Caki2 (cell line): Measurements from ENCODE around the gene PROSER3. TPM values are rescaled to one million over a fixed set of nuclear protein-coding genes. Genes with fewer than 3 reads are reported as not detected.
A peak's percentile ranks its signal among the peaks of the same experiment; 100 is the strongest.

Experiments used
- DNase-seq: peaks from one replicate; pipeline ENCODE4 v3.0.0-alpha.2; 2015; ENCODE audit warnings: low read depth
- in situ Hi-C: cut with HindIII; loops from 2 replicates; pipeline ENCODE4 v1.10.0; 2016; ENCODE audit warnings: low sequenced_read_pairs, low pct_unique_long_range_greater_than_20kb, mixed read lengths
- total RNA-seq: library from RNA; depleted of rRNA; stranded (reverse); fragments of >200 nt; shearing (Covaris generic); gene quantifications from 2 replicates; pipeline ENCODE4 v1.2.3, GENCODE V29; 2014; ENCODE audit warnings: low replicate concordance

PROSER3 gene
- total RNA-seq, 1 experiment from 2014 or later, result 8.0 TPM

DNA sequence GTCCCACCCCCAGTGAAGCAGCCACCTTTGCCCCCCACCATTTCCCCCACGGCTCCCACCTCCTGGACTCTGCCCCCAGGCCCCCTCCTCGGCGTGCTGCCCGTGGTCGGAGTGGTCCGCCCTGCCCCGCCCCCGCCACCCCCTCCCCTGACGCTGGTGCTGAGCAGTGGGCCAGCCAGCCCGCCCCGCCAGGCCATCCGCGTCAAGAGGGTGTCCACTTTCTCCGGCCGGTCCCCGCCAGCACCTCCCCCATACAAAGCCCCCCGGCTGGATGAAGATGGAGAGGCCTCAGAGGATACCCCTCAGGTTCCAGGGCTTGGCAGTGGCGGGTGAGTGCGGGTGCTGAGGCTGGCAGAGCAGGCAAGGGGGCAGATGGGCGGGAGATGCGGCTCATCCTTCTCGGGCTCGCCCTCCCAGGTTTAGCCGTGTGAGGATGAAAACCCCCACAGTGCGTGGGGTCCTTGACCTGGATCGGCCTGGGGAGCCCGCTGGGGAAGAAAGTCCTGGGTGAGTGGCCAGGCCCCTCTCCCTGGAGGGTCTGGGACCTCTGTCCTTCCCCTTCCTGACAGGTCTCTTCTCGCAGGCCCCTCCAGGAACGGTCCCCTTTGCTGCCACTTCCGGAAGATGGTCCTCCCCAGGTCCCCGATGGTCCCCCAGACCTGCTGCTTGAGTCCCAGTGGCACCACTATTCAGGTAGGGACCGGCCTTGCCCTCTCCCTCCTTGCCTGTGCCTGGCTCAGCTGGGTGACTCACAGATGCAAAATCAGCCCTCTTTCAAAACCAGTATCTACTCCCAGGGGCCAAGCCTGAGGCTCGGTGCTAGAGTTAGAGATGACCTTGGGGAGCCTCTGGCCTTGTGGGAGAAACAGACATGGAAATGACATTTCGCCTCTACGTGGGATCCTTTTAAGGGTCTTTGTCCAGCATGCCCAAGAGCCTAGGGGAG is 24.5 kb upstream of the PROSER3 start:
- in situ Hi-C loops, result no loop called here
- no peak for DNase-seq

DNA sequence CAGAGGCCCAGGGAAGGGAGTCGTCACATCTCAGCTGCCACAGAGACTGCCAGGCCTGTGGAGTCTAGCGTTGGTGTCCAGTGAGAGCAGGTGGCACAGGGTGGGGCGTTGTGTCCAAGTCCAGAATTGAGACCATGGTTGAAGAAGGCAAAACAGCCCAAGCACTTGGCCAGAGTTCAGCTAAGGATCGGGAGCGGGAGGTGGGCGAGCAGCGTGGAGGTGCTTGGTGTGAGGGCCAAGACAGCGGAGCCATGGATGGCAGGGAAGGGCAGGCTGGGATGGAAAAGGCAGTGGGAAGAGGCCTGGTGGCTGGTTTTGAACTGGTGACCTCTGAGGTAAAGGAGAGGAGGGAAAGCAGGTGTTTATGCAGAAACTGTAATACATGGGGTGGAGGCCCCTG is 23.7 kb upstream of the PROSER3 start:
- no peak for DNase-seq
- in situ Hi-C loops, result no loop called here

DNA sequence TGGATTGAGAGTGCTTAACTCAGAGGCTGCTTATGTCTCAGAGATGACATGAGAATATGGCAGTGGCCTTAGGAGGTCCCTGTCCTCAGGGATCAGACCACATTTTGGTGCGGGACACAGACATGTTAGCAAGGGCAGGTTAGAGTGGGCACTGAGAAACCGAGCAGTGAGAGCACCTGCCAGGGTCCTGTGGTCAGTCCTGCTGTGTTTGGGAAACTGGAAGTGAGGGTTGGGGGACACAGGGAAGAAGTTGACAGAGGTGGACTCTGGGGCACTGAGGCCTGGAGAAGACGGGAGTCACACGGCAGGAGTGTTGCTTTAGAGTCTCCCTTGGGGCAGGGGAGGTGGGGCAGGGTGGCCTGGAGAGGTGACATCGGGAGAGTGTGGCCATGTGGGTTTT is 23.1 kb upstream of the PROSER3 start:
- in situ Hi-C loops, result no loop called here
- no peak for DNase-seq

DNA sequence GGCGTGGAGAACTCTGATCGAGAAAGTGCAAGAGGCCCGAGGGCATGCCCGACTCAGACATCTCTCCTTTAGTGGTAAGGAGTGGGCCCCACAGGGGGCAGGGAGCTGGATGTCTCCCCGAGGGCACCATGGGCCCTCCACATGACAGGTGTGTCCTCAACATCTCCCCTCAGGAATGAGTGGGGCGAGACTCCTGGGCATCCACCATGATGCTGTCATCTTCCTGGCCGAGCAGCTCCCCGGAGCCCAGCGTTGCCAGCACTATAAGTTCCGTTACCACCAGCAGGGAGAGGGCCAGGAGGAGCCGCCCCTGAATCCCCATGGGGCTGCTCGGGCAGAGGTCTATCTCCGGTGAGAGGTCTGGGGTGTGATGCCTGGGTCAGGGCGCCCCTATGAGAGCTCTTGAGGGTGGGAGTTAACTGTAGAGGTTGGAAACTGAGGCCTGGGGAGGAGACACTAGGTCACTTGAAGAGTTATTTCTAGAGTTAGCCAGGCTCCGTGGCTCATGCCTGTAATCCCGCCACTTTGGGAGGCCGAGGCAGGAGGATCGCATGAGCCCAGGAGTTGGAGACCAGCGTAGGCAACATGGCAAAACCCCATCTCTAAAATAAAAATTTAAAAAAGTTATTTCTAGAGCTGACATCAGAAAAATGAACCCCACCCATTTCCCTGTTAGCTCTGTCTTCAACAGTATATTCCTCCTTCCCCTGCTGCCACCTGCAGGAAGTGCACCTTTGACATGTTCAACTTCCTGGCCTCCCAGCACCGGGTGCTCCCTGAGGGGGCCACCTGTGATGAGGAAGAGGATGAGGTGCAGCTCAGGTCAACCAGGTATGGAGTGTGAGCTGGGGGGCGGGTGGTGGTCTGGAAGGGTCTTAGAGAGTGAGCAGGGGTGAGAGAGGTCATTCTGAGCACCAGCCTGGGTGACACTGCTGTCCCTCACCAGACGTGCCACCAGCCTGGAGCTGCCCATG is 20.8 kb upstream of the PROSER3 start:
- no peak for DNase-seq
- in situ Hi-C loops, result no loop called here

DNA sequence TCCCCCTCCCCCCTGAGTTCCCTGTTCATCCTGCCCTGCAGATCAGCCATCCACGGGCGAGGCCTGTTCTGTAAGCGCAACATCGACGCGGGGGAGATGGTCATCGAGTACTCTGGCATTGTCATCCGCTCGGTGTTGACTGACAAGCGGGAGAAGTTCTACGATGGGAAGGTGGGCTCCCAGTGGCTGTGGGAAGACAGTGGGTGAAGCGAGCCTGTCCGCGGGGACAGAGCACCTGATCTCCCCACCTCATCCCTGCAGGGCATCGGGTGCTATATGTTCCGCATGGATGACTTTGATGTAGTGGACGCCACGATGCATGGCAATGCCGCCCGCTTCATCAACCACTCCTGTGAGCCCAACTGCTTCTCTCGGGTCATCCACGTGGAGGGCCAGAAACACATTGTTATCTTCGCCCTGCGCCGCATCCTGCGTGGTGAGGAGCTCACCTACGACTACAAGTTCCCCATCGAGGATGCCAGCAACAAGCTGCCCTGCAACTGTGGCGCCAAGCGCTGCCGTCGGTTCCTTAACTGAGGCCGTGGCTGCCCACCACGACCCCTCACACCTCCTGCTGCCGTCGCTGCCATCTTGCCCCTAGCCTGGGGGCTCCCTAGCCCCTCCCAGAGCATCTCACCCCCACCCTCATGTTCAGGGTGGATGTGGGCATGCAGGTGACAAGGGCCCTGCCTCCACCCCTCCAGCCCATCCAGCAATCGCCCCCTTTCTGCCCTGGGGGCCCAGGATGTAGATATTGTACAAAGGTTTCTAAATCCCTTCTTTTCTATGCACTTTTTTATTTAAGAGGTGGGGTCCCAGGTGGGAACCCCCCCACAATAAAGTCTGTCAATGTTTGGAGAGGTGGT is 19.7 kb upstream of the PROSER3 start:
- DNase-seq, result no peak
- in situ Hi-C loops, result no loop called here

DNA sequence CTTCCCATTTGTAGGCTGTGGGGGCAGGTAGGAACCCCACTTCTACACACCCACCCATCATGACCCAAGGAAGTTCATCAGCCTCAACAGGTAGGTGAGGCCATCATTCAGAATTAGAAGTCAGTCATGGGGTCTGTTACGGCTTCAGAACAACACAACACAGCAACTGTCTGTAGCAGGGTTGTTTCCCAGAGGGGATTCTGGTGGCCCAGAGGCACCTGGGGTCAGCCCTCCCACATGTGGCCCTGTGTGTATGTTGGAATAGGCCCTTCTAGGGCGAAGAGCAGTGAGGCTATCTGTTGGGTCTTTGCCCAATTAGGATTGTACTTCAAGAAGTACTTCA is 19.1 kb upstream of the PROSER3 start:
- in situ Hi-C loops, result no loop called here
- no peak for DNase-seq

DNA sequence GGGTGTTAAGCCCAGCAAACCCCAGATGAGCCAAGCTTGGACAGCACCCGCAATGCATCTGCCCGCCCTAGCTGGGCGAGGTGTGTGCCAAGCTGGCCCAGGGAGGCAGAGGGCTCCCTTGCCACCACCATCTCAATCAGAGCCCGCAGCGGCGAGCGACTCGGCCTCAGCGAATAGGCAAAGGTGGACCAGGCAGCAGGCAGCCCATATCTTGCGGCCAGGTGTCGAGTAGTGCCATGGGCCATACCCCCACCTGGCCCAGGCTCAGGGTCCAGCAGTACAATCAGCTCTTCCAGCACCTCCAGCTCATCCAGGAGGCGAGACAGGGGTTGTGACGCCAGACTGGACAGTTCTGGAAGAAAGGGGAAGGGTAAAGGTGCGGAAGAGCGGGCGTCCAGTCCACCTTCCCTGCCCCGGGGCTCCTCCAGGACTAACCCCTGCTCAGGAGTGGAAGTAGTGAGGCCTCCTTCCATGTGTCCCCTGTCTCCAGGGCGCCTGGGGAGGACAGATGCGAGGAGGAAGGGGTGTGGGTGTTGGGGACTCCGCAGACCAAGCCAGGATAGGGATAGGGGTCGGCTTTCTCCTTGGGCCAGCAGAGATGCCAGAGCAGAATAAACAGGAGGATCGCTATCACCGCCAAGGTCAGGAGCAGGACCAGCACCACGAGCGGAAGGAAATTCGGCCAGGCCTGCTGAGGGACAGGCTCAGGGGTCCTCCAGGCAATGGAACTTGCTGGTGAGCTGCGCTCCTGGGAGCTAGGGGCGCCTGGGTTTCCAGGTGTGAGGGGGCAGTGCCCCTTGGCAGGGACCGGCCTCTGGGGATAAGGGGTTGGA is 18.5 kb upstream of the PROSER3 start:
- DNase-seq, result no peak
- in situ Hi-C loops, result no loop called here

DNA sequence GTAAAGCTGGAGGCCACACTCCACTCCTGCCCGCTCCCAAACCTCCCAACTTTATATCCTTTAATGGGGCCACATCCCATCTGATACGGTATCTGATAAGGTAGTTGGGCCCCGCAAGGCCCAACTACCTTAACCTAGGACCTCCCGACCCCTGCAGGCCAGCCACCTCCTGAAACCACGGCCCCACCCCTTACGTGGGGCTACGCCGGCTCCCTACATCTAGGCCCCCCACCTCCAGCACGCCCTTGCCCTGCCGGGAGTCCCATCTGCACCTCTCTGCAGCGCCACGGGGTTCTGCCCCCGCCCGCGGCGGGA is 17.9 kb upstream of the PROSER3 start:
- in situ Hi-C loops, result no loop called here
- no peak for DNase-seq

DNA sequence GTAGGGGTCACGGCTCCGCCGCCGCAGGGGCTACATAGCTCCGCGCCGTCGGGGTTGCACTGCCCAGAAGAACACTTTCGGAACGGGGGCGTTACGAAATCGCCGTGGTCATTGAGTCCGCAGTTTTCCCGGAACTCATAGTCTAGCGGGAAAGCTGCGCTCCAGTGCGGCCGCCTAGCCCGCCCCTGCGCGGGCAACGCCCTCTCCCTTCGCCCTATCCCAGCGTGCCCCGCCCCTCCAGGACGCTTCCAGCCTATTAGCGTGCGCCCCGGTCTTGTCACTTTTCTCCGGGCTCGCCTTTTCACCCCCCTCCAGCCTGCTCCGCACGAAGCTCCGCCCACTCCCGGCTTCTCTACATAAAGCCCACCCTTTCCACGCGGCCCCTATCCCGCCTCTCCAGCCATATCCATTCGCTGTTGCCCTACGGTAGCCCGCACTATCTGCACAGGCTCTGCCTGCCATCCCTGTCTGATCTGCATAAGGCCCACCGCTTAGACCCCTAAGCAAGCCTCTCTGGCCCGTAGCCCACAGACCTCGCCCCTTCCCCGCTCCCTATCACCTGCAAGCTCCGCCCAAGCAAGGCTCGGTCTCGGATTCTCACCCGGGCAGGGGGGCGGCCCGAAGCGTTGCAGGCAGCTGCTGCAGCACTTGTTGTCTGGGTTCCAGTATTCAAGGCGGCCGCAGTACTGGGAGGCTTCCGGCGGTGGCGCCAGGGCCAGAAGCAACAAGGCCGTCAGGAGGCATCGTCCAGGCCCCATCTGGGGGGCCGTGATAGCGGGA is 17.4 kb upstream of the PROSER3 start:
- in situ Hi-C loops, result no loop called here
- DNase-seq, result peak; percentile 98

DNA sequence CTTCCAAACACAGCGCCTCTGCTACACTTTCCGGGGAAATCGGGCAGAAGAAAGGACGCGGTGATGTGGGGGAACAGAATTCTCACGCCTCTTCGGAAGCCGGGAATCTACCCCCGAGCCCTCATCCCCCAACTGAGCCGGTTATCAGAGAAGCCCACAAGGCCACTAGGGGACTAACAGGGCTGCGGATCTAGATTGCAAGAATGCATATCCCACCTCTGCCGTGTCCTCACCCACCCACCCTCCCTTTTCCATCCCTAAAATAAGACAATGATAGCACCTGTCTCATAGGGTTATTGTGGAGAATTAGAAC is 16.8 kb upstream of the PROSER3 start:
- DNase-seq, result no peak
- in situ Hi-C loops, result no loop called here

DNA sequence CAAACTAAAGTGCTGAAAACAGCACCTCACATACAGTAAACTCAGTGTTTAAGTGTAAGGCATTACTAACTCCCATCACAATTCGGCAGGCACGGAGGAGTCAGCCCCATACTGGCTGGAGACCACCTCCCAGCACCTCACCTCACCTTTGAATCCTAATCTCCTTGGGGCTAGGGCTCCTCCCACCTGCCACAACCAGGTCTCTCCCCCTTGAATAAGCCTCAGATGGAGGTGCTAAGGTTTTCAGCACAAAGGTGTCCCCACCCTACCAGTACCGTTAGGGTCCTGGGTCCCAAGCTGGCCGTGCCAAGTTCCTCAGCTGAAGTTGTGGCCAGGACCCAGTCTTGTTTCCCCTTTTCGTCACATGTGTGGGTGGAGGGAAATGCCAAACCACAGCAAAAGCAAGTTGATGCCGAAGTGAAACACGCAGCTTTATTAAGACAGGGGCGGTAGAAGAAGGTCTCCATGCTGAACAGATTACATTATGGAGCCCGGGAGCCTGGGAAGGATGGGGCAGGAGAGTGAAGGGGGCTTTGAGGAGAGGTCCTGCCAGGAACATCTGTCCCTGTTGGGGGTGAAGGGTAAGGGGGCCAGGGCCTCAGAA is 15.8 kb upstream of the PROSER3 start, which contains the start of gene IGFLR1:
IGFLR1 (minus strand) TSS at position 332 of the 604 bp plus-strand sequence. CDS start 1,272 bp downstream, outside the sequence.
- in situ Hi-C loops, result no loop called here
- no peak for DNase-seq

DNA sequence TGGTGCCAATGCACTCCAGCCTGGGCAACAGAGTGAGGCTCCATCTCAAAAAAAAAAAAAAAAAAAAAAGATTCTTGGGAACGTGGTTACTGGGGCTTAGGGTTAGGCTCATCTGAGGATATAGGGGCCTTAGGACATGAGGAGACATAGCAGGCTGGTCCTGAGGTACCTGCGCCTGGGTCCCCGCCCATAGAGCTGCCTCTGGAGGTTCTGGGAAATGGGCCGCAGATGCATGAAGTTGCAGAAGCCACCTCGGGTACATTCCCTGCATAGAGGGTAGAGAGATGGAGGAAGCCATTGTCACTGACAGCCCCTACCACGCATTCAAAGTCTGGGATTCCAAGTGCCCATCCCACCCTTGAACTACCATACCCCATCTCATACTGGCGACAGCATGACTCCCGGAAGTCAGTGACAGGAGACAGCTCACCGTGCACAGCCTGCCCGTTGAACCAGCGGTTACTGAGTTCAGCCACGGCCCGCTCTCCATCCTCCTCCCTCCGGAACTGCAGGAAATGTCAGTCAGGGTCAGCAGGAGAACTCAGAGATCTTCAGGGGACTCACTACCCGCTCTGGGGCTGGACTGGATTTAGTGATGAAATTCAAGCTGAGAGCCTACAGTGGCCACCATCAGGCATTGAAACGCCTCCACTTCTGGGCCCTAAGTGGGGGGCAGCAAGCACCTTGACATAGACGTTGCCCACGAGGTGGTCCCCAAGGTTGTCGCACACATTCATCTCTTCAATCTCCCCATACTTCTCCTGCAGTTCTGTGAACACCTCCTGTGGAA is 14.1 kb upstream of the PROSER3 start:
- in situ Hi-C loops, result no loop called here
- no peak for DNase-seq

DNA sequence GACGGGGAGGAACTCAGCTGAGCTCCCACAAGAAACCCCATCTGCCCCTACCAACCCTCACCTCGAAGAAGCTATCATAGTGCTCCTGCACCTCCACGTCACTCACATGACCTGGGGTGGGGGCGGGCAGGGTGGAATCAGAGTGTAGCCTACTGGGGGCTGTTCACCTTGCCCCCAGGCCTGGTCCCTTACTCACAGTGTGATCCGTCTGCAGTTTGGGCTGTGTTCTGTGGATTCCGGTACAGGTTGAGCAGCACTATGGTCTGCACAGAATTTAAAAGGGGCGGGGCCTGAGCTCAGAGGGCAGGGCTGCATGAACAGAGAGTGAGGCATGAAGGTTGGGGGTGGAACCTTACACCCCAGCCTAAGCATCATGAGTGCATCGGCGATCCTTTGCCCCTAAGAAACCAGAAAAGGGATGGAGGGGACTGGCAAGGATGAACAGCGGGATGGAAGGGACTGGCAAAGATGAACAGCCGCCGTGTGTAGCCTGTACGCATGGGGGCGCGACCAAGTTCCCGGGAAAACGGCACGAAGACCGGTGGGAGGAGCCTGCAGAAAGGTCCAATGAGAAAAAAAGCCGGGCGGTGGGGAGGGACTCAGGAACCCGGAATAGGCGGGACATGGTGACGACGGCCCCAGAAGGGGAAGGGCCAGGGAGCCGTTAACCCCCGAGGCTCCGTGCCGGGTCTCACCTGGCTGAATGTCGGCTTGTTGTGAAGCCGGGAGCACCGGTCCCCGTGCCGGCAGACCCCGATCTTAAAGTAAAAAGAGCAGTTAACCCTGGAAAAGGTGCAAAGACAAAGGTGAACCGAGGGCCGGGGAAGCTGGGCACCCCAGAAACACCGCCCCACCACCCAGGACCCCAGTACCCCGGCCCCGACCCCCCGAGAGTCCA is 13.3 kb upstream of the PROSER3 start:
- DNase-seq, result peak; percentile 97
- in situ Hi-C loops, result no loop called here

DNA sequence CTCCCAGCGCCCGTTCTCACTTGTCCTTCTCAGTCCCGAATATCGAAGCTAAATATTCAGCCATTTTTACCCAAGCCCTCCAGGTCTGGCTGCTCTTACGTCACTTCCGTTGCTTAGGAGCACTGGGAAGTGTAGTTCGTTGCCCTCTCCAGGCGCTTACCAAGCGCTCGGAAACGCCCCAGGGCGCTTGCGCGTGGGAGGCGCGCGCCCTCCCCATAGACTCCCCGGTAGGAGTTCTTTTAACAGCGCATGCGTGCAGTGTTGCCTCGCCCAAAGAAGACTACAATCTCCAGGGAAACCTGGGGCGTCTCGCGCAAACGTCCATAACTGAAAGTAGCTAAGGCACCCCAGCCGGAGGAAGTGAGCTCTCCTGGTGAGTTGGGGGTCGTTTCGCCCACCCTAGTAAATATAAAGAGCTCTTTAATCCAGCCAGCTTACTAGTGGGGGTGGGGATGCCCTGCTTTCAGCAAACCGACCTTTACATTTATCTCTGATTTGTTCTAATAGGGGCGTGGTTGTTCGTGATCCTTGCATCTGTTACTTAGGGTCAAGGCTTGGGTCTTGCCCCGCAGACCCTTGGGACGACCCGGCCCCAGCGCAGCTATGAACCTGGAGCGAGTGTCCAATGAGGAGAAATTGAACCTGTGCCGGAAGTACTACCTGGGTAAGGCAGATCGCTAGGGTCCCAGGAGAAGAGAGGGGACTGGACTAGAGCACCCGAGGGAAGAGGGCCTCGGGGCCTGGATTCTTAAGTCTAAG is 12.5 kb upstream of the PROSER3 start, which contains the start of the genes PSENEN and U2AF1L4:
PSENEN (plus strand) TSS at position 324 of the 759 bp plus-strand sequence; CDS start at position 604, 280 bp downstream.
U2AF1L4 (minus strand) TSS at position 91 of the 759 bp plus-strand sequence; CDS start at position 64, 27 bp downstream.
- DNase-seq, result peak; percentile 99
- in situ Hi-C loops, result no loop called here
